Measurements from ENCODE around the gene ARID1A. TPM values are rescaled to one million over a fixed set of nuclear protein-coding genes. Genes with fewer than 3 reads are reported as not detected.

The ARID1A gene
- total RNA-seq, 6 donors from 2014 or later: 61.3 to 102 (median 70.5) TPM

DNA sequence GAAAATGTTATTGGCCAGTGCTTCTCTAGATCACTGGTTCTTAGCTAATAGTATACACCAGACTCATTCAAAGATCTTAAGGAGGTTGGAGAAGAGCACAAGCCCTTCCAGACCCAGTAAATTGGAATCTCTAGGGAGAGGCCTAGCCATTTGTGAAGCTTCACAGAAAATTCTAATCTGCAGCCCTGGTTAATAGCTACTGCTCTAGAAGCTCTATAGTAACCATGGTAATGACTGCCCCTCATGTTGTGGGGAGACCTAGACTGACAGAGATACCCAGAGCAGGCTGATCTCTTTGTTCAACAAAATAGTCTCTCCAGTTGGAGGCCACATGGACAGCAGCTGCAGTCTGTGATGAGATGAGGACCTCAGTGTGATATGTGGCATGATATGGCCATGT, 31.7 kb downstream of the ARID1A start:
- no peak for TF ChIP-seq POLR2AphosphoS5 (IDR thresholded peaks at IDR 0.05)
- TF ChIP-seq EP300 (IDR thresholded peaks at IDR 0.05): no peak
- TF ChIP-seq POLR2A (IDR thresholded peaks at IDR 0.05): no peak
- TF ChIP-seq, protein P1, sequence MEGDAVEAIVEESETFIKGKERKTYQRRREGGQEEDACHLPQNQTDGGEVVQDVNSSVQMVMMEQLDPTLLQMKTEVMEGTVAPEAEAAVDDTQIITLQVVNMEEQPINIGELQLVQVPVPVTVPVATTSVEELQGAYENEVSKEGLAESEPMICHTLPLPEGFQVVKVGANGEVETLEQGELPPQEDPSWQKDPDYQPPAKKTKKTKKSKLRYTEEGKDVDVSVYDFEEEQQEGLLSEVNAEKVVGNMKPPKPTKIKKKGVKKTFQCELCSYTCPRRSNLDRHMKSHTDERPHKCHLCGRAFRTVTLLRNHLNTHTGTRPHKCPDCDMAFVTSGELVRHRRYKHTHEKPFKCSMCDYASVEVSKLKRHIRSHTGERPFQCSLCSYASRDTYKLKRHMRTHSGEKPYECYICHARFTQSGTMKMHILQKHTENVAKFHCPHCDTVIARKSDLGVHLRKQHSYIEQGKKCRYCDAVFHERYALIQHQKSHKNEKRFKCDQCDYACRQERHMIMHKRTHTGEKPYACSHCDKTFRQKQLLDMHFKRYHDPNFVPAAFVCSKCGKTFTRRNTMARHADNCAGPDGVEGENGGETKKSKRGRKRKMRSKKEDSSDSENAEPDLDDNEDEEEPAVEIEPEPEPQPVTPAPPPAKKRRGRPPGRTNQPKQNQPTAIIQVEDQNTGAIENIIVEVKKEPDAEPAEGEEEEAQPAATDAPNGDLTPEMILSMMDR (IDR thresholded peaks at IDR 0.05): no peak
- ATAC-seq (ENCODE audit: low FRiP score in 2 of 2) (no peak), DNase-seq (no peak)
- no peak overlapping the region for H3K4me3 ChIP-seq
- peak overlapping the region in 1 of 4 donors; percentile 19 for H3K27ac ChIP-seq
- H3K36me3 ChIP-seq: peaks cover 9 to 31% (median 21%) of the 10 kb centered on the region in 4 donors
- H3K4me1 ChIP-seq: peaks cover 60 to 68% (median 62%) of the 10 kb centered on the region in 4 donors
- H3K9me3 ChIP-seq: no peaks in the 10 kb centered on the region
- no peaks in the 10 kb centered on the region for H3K27me3 ChIP-seq

GRCh38 chr1:26728645-26729044, 32.8 kb downstream of the ARID1A start:
- DNase-seq: no peak

DNA sequence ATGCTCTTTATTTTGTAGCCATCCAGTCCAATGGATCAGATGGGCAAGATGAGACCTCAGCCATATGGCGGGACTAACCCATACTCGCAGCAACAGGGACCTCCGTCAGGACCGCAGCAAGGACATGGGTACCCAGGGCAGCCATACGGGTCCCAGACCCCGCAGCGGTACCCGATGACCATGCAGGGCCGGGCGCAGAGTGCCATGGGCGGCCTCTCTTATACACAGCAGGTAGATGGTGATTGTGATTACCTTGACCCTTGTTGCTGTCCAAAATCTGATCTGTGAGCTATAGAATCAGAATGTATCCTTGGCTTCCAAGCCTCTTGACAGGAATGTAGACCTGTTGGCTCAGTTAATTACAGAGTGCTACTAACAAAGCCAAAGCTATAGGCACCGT, 33.8 kb downstream of the ARID1A start:
- DNase-seq (peak in 1 of 2 donors; percentile 63), ATAC-seq (ENCODE audit: low FRiP score in 2 of 2) (no peak)
- no peak overlapping the region for H3K4me3 ChIP-seq
- peaks cover 51 to 65% (median 55%) of the 10 kb centered on the region in 4 donors for H3K4me1 ChIP-seq
- 80 to 95% methylated on average over 2 to 12 of the region's 12 CpGs for WGBS, 2 donors
- H3K27ac ChIP-seq: no peak overlapping the region
- no peaks in the 10 kb centered on the region for H3K27me3 ChIP-seq
- no peaks in the 10 kb centered on the region for H3K9me3 ChIP-seq
- H3K36me3 ChIP-seq: peaks cover 16 to 50% (median 33%) of the 10 kb centered on the region in 4 donors
- TF ChIP-seq POLR2A (IDR thresholded peaks at IDR 0.05) (no peak), EP300 (IDR thresholded peaks at IDR 0.05) (no peak), POLR2AphosphoS5 (IDR thresholded peaks at IDR 0.05) (no peak)
- TF ChIP-seq, protein P1 (IDR thresholded peaks at IDR 0.05): no peak

More at GRCh38 chr1:26728645-26729044, 32.8 kb downstream of the ARID1A start:
- Histone ChIP-seq H3K4me1 (peaks cover 52 to 65% (median 55%) of the 10 kb centered on the region in 4 donors), H3K36me3 (peaks cover 16 to 42% (median 32%) of the 10 kb centered on the region in 4 donors), H3K4me3 (no peak overlapping the region), H3K9me3 (no peaks in the 10 kb centered on the region), H3K27me3 (no peaks in the 10 kb centered on the region), H3K27ac (no peak overlapping the region)
- 72 to 73% methylated on average over 1 of the region's 1 CpG for WGBS, 2 donors
- TF ChIP-seq POLR2A (IDR thresholded peaks at IDR 0.05): no peak
- TF ChIP-seq, protein P1 (IDR thresholded peaks at IDR 0.05): no peak
- no peak for TF ChIP-seq POLR2AphosphoS5 (IDR thresholded peaks at IDR 0.05)
- TF ChIP-seq EP300 (IDR thresholded peaks at IDR 0.05): no peak
- no peak for ATAC-seq (ENCODE audit: low FRiP score in 2 of 2)

DNA sequence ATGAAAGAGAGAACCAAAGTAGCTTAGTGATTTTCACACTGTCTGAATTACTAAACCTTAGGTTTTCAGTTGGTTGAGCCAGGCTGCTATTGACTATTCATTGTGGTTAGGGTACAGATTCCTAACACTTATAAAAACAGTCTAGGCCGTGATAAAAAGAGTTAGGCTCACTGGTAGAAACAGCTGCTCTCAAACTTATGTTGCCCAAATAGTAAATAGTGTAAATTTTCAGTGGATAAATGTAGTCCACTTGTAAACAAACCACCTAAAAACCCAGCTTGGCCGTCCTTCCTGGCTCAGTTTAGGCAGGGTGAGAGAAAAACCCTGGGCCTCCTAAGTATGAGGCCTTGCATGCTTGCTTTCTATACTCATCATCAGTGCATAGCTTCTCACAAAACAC, 34.9 kb downstream of the ARID1A start:
- ATAC-seq (ENCODE audit: low FRiP score in 2 of 2): no peak
- Histone ChIP-seq H3K27ac (no peak overlapping the region), H3K4me3 (no peak overlapping the region), H3K27me3 (no peaks in the 10 kb centered on the region), H3K36me3 (peaks cover 16 to 61% (median 35%) of the 10 kb centered on the region in 4 donors), H3K9me3 (no peaks in the 10 kb centered on the region), H3K4me1 (peaks cover 42 to 63% (median 50%) of the 10 kb centered on the region in 4 donors)
- DNase-seq: no peak
- 73% methylated on average over 2 of the region's 2 CpGs for WGBS, 2 donors
- TF ChIP-seq POLR2AphosphoS5 (IDR thresholded peaks at IDR 0.05) (no peak), POLR2A (IDR thresholded peaks at IDR 0.05) (no peak), EP300 (IDR thresholded peaks at IDR 0.05) (no peak)
- TF ChIP-seq, protein P1 (IDR thresholded peaks at IDR 0.05): no peak

Measured in upper lobe of left lung (tissue), 6 donors.